Choroid plexus epithelial cell (primary cell): Measurements from ENCODE around the gene LAPTM4A.

Source experiments
- DNase-seq: peaks from one replicate; pipeline ENCODE4 v3.0.0-alpha.2; 2010; ENCODE audit warnings: low read depth
- H3K4me3 ChIP-seq: 2 replicates; pipeline ENCODE4 v1.5.1; 2011; ENCODE audit warnings: low read depth, mild to moderate bottlenecking, control low read depth, low read length, moderate library complexity
- TF ChIP-seq, protein P1 (sequence below): conservative IDR thresholded peaks from 2 replicates; pipeline ENCODE4 v1.5.1; 2011; ENCODE audit warnings: low read depth, mild to moderate bottlenecking, control low read depth, inconsistent platforms, low read length, moderate library complexity

Gene LAPTM4A

GRCh38 chr2:20051532-20052228, at the start of gene LAPTM4A:
LAPTM4A (minus strand) TSS chr2:20051628; CDS start chr2:20051520, 108 bp downstream.
- TF ChIP-seq, protein P1, sequence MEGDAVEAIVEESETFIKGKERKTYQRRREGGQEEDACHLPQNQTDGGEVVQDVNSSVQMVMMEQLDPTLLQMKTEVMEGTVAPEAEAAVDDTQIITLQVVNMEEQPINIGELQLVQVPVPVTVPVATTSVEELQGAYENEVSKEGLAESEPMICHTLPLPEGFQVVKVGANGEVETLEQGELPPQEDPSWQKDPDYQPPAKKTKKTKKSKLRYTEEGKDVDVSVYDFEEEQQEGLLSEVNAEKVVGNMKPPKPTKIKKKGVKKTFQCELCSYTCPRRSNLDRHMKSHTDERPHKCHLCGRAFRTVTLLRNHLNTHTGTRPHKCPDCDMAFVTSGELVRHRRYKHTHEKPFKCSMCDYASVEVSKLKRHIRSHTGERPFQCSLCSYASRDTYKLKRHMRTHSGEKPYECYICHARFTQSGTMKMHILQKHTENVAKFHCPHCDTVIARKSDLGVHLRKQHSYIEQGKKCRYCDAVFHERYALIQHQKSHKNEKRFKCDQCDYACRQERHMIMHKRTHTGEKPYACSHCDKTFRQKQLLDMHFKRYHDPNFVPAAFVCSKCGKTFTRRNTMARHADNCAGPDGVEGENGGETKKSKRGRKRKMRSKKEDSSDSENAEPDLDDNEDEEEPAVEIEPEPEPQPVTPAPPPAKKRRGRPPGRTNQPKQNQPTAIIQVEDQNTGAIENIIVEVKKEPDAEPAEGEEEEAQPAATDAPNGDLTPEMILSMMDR: peak; percentile 5
- H3K4me3 ChIP-seq: peak within 1 kb of the TSS; percentile 92
- peak; percentile 100 for DNase-seq

- no peak for DNase-seq
- TF ChIP-seq, protein P1: no peak
- no peak overlapping the region for H3K4me3 ChIP-seq
These were observed 49.3 kb upstream of the LAPTM4A start for GRCh38 chr2:20100711-20101110.

- TF ChIP-seq, protein P1: no peak
- DNase-seq: no peak
- H3K4me3 ChIP-seq: no peak overlapping the region
These were observed 48.4 kb upstream of the LAPTM4A start for GRCh38 chr2:20099780-20100179.

GRCh38 chr2:20097889-20098714, 46.7 kb upstream of the LAPTM4A start:
- no peak overlapping the region for H3K4me3 ChIP-seq
- TF ChIP-seq, protein P1: peak; percentile 86
- peak; percentile 93 for DNase-seq

GRCh38 chr2:20095469-20095868, 44.0 kb upstream of the LAPTM4A start:
- no peak for DNase-seq
- TF ChIP-seq, protein P1: no peak

DNA sequence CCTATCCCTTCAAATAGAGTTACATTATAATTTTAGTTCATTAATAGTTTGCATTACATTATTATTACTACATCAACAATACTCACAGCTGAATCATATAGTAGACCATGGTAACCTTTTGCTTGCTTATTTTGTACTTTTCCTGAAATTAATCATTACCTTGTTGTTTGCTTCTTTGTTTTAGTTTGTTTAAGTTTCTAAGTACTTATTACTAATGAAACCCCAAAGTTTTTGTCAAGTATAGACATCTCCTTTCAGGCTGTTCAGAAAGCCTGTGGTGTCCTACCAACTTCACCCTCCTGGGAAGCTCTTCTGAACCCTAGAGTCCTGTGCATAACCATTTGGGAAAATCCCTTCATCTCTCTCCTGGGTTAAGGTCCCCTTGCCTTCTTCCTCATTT, 43.5 kb upstream of the LAPTM4A start:
- H3K4me3 ChIP-seq: no peak overlapping the region
- DNase-seq: no peak
- TF ChIP-seq, protein P1: no peak

More at GRCh38 chr2:20095469-20095868, 44.0 kb upstream of the LAPTM4A start:
- H3K4me3 ChIP-seq: no peak overlapping the region
